B cell (primary cell): ENCODE measurements around the gene CSTA.

ENCODE experiments used
- CTCF ChIP-seq: fragments of 200-600 bp; IDR thresholded peaks from one replicate; pipeline ENCODE4 v1.8.0; 2022; ENCODE audit warnings: antibody characterized with exemption, mild to moderate bottlenecking
- EZH2 ChIP-seq: IDR thresholded peaks from 2 replicates; pipeline ENCODE4 v1.6.1; 2012; ENCODE audit warnings: borderline replicate concordance, low read depth, mild to moderate bottlenecking, moderate library complexity, low read length; ENCODE audit not compliant: insufficient read depth, poor library complexity, severe bottlenecking

- TF ChIP-seq CTCF (no peak), EZH2 (no peak)
Measured at GRCh38 chr3:122294359-122294758, 30.7 kb upstream of the CSTA start.
